GM21447 (cell line): ENCODE measurements around the gene CROCC2.

Experiments
- ATAC-seq: cut with Tn5 transposase; IDR thresholded peaks from one replicate; pipeline ENCODE4 v1.9.1; 2021; ENCODE audit not compliant: unreplicated experiment

The CROCC2 gene

GRCh38 chr2:240955306-240956170, 49.4 kb downstream of the CROCC2 start:
- no peak for ATAC-seq

- no peak for ATAC-seq
Measured at GRCh38 chr2:240956171-240956934, 50.2 kb downstream of the CROCC2 start.

DNA sequence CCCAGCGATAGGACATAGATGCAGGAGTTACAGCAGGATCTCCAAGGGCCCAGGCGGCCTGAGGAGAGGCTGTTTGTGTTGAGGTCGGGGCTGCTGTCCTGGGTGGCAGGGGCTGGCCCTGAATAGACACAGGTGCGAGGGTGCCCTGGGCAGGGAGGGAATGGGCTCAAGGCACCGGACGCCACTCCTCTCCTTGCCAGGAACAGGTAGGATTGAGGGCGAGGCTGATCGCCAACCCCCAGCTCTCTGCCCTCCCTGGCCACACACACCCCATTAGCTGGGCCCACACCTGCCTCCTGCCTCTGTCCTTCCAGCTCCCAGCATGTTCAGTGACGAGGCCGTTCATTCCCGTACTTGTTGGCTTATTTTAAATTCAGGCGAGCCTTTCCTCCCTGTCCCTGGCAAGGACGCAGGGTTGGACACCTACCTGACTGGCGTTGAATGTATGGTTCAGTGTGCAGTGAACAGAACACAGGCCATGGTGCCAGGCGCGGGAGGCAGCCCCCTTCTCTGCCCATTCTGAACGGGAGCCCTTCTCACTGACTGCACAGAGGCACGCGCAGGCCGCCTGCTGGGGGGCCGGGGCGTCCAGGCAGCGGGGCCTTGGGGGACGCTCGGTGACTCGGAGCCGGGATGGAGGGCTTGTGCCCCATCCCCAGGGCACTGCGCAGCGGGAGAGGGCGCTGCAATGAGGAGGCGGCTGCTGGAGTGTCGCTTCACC, 51.0 kb downstream of the CROCC2 start:
- ATAC-seq, result no peak

DNA sequence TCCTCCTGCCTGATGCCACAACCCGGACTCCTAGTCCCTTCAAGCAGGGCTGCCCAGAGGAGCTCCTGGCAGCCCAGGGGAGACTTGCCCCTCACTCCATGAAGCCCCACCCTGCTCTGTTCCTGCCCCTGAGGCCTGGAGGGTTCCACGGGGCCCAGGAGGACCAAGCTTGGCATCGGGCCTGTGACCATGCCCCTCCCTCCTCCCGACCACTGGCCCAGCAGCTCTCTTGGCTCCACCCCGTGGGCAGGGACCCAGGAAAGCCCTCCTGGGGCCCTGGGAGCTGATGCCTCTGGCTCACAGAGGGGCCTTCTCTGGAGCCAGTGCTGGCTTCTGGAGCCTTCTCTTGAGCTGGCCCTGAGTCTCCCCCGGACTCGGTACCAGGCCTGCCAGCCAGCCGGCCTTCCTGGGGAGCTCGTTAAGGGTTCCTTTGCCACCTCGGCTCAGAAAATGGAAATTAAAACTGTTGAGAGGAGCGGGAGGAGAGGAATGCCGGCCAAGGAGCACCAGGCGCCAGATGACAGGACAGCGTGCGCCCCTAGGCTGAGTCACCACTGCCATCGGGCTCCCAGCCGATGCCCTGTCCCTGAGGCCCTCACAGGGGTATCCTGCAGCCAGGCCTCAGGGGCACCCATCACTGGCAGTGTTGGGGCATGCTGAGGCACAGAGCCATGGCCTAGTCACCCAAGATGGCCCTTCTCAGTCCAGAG, 51.7 kb downstream of the CROCC2 start:
- ATAC-seq, result no peak

- ATAC-seq, result no peak
Measured at GRCh38 chr2:240958366-240959213, 52.5 kb downstream of the CROCC2 start.

- no peak for ATAC-seq
Measured at GRCh38 chr2:240959214-240959940, 53.2 kb downstream of the CROCC2 start.

- no peak for ATAC-seq
Measured at GRCh38 chr2:240959941-240960308, 53.8 kb downstream of the CROCC2 start.

DNA sequence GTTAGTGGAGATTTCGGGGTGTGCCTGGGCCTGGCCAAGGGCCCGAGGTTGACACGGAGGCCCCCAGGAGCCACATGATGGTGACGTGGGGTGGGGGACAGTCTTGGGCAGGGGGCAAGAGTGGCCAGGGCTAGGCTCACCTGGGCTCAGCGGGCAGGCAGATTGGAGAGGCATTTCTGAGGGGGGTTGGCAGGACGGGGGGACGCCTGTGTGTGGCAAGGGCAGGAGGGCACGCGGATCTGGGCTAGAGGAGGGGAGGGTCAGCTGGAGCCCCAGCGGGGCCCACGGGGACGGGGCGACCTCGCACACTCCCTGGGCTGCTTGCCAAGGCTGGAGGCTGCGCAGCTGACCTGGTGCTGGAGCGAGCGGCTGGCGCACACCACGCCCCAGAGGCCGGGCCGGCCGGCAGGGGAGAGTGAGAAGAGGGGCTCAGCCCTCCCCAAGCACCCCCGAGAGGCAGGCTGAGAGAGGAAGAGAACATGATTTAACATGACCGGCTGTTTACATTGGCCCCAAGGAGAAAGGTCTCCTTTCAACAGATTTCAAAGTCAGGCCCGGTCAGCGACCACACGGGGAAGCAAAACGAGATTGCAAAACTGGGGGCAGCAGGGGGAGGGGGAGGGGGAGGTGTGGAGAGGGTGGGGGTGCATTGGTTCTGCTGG, 54.3 kb downstream of the CROCC2 start:
- ATAC-seq, result no peak

DNA sequence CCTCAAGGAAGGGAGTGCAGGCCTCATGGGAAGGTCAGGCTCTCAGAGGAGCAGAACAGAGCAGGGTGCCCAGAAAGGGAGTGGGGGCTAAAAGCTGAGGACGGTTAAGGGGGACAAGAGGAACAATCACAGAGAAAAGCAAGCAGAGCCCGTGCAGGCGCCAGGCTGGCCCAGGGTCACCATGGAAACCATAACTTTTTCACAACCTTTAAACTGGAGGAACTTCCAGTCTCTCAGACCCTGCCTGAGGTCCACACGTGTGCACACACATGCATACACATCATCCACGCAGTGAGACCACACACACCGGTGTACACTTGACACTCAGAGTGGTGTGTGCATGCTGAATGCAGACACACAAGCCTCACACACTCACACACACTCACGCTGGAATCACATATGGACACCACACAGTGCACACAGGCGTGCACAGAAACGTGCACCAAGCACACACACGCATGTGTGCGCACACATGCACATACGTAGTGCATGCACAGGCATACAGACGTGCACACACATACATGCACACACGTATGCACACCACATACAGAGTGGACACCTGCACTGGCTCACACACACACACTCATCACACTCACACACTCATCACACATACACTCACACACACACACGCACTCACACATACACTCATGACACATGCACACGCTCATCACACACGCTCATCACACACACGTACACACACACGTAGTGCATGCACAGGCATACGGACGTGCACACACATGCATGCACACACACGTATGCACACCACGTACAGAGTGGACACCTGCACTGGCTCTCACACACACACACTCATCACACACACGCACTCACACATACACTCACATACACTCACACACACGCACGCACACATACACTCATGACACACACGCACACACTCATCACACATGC, 55.1 kb downstream of the CROCC2 start:
- ATAC-seq, result no peak

DNA sequence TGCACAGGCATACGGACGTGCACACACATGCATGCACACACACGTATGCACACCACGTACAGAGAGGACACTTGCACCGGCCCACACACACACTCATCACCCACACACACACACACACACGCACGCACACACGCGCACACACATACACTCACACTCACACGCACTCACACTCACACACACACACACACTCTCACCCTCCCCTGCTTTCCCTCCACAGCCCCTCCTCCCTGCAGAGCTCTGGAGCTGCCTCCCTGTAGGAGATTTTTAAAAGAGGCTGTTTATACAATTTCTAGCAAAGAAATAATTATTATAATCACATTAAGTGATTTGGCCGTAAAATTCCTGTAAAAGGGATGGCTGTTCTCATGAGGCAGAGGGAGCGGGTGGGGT, 55.8 kb downstream of the CROCC2 start:
- ATAC-seq, result no peak

DNA sequence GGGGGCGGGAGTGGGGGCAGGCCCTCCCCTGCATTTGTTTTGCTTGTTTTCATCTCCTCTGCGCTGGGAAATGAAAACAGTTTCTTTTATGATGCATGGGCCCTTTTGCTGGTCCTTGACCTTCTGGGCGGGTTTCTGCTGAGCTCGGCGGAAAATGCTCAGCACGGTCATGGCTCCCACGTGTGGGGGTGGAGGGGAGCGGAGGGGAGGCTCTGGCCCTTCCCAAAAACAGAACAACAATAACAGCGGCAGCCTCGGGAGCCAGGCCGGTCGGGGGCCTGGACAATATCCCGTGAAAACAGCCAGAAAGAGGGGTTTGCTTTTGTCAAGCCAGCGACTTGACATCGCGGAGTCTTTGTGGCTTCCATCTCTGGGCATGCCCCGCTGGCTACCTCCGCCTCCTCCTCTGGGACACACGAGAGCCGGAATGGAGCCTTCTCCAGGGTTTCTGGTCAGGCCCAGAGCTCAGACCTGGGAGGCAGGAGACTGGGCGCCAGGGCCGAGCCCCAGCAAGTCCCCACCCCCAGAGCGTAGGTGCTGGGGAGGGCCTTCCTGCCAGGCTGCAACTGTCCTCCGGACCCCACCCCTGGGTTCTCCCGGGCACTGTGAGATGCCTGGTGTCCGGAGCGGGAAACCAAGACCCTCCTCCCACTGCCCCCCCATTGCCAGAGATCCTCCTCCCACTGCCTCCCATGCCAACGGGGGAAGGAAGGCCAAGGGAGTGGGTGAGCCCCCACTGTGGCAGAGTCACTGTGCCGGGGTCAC, 56.3 kb downstream of the CROCC2 start:
- ATAC-seq, result no peak

DNA sequence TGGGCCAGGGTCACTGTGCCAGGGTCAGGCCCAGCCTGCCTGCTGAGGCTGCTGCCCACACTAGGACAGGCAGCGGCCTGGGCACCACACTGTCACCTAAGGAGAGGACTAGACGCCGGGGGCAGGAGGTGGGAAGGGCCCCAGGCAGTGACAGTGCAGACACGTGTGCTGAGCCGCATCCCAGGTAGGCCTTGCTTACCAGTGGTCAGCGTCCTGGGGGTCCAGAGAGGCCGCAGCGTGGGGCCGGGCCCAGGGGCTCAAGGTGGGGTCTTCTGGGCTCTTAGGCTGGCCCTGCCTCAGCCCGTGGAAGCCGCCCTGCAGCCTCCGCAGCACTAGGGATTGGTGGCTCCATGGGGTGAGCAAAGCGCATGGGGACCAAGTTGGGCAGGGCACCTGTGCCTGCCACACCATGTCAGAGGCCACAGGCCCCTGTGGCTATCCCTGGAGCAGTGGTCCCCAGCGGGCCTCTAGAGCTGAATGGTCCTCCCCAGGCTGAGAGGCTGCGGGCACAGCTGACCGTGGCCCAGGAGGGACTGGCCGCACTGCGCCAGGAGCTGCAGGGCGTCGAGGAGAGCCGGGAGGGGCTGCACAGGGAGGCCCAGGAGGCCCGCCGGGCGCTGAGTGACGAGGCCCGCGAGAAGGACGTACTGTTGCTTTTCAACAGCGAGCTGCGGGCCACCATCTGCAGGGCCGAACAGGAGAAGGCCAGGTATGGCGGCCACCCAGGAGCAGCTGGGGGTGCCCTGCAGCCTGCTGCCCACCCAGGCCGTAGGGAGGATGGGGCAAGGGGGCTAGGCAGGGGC, 57.1 kb downstream of the CROCC2 start:
- ATAC-seq, result no peak

DNA sequence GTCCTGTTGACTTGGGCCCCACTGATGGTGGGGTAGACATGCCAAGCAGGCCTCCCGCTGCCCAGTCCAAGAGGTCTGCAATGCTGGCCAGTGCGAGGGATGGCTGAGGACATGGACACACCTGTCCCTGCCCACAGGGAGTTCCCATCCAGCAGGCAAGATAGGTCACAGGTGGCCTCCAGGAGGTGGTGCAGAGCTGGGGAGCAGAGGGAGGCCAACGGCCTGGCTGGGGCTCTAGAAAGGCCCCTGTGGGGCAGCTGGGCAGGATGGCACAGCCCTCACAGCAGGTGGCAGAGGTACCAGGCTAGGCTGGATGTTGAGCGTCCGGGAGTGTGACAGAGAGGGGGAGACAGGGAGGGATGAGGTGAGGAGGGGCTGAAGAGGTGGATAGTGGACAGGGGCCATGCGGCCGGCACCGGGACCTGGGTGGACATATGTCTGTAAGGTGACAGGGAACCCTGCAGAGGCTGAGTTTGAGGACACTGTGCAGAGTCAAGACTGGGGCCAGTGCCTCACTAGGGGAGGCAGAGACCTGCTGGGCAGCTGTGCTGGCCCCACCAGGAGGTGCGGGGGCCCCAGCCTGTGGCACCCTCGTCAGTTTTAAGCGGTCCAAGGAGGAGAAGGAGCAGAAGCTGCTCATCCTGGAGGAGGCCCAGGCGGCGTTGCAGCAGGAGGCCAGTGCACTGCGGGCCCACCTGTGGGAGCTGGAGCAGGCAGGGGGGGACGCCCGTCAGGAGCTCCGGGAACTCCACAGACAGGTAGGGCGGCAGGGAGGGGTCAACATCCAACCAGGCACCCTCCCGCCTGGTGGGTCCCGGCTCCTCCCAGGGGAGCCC, 58.0 kb downstream of the CROCC2 start:
- no peak for ATAC-seq

DNA sequence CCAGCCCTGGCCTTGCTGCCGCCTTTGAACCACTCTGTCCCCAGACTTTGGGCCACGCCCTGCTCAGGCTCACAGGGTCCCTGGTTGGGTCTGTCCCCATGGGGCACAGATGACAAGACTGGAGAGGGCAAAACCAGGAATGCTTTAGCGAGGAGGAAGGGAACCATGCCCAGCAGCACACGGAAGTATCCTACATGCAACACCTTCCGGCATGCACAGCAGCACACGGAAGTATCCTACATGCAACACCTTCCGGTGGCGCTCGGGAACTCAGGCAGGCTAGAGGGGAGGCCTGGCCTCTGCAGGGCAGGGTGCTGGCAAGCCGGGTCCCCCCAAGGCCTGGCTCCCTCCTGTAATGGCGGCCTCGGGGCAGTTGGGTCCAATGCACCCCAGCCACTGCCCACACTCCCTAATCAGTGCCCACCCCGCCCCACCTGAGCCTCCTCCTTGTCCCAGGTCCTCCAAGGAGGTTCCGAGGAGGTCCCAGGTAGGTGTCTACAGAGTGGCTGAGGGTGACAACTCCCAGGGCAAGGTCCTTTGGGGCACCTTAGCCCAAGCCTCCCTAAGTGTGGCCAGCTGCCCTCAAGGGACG, 58.7 kb downstream of the CROCC2 start:
- ATAC-seq, result no peak

DNA sequence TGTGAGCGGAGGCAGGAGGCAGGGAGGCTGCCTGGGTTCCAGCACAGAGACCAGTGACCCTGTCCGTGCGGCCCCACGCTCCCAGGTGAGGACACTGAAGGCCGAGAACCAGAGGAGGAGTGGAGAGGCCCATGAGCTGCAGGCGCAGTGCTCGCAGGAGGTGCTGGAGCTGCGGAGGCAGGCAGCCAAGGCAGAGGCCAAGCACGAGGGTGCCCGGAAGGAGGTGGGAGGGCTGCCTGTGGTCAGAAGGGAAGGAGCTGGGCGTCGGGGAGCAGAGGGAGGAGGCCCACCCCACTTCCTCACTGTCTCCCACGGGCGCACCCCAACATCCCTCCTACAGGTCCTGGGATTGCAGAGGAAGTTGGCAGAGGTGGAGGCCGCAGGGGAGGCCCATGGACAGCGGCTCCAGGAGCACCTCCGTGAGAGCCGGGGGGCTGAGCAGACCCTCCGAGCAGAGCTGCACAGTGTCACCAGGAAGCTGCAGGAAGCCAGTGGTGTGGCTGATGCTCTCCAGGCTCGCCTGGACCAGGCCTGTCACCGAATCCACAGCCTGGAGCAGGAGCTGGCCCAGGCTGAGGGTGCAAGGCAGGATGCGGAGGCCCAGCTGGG, 59.3 kb downstream of the CROCC2 start:
- ATAC-seq, result no peak
